ENCODE results near the gene CDC14B. TPM values are rescaled to one million over a fixed set of nuclear protein-coding genes. Genes with fewer than 3 reads are reported as not detected.
"Not testable (repeated sequence)": the region's sequence is repeated elsewhere in the genome, so short reads cannot be mapped to it uniquely, and the experiment has no call there.

Gene CDC14B
- total RNA-seq, 3 donors from 2014 or later = 14.2 to 21.2 (median 16.2) TPM

DNA sequence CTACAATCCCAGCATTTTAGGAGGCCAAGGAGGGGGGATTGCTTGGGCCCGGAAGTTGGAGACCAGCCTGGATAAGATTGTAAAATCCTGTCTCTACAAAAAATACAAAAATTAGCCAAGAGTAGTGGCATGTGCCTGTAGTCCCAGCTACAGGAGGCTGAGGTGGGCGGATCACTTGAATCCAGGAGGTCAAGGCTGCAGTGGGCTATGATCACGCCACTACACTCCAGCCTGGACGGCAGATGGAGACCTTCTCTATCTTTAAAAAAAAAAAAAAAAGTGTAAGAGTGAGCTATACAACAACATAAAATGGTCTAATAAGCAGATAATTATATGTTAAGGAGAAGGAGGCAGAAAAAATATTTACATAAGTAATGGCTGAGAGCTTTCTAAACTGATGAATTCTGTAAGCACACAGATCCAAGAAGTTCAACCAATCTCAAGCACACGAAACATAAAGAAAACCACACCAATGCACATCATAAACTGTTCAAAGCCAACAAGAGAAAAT lies 23.0 kb downstream of the CDC14B start:
- DNase-seq = no peak
- ATAC-seq = no peak
- intact Hi-C loops (cut with DNase I, micrococcal nuclease) = no loop called here
- no peak for TF ChIP-seq CTCF (IDR thresholded peaks at IDR 0.05)
- Histone ChIP-seq H3K4me3 (no peak overlapping the region), H3K36me3 (ENCODE audit: low read depth) (no peaks in the 10 kb centered on the region), H3K9me3 (no peaks in the 10 kb centered on the region), H3K4me1 (ENCODE audit: low read depth) (no peaks in the 10 kb centered on the region)

DNA sequence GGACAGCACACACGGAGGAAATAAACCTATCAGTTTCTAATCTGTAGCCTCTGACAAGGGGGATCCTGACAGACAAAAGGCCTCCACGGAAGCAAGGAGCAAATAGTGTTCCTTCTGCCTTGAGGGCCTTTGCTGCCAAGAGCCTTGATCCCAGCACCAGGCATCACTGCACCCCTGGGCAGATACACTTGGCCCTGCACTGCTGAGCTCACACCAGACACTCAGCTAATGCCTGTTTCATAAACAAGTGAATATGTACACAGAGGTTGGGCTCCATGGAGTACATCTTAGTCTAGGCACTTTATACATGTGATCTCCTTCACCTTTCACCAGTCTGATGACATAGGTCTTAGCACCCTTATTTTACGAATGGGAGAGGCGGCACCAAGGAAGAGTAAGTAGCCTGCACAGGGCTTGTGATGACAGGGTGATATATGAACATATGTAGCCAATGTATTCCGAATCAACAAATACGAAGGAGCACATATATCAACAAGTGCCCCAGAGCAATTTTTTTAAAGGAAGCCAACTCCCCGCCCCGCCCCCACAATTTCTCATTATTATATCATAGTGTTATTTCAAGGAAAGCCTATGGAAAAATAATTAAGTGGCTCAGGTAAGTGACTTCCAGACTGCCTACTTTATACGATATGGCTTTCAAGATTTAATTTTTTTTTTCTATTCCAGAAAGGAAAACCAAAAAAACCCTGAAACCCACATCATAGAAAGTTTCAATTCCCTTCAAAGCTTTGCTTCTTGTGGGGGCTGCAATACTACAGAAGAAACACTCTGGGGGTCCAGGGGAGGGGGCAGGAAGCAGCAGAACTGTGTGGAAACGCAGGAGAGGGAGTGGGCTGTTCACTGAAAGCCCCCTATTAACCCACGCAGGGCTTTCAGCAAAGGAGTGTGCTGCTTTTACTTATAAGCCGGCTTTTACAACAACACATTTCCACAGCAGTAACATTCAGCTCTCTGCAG lies 32.0 kb downstream of the CDC14B start:
- no peaks in the 10 kb centered on the region for H3K36me3 ChIP-seq (ENCODE audit: low read depth)
- TF ChIP-seq CTCF (IDR thresholded peaks at IDR 0.05) = no peak
- intact Hi-C loops (cut with DNase I, micrococcal nuclease) = no loop called here

GRCh38 chr9:96585426-96585825 lies 34.2 kb downstream of the CDC14B start:
- H3K36me3 ChIP-seq (ENCODE audit: low read depth) = no peaks in the 10 kb centered on the region
- H3K4me3 ChIP-seq = no peak overlapping the region
- TF ChIP-seq CTCF (IDR thresholded peaks at IDR 0.05) = no peak
- no peaks in the 10 kb centered on the region for H3K9me3 ChIP-seq
- no peak for ATAC-seq
- no peak for DNase-seq
- intact Hi-C loops (cut with DNase I, micrococcal nuclease) = no loop called here
- no peaks in the 10 kb centered on the region for H3K4me1 ChIP-seq (ENCODE audit: low read depth)

More for the DNA sequence above, 32.0 kb downstream of the CDC14B start:
- ATAC-seq (no peak), DNase-seq (no peak)
- Histone ChIP-seq H3K9me3 (no peaks in the 10 kb centered on the region), H3K4me1 (ENCODE audit: low read depth) (no peaks in the 10 kb centered on the region), H3K4me3 (no peak overlapping the region)

DNA sequence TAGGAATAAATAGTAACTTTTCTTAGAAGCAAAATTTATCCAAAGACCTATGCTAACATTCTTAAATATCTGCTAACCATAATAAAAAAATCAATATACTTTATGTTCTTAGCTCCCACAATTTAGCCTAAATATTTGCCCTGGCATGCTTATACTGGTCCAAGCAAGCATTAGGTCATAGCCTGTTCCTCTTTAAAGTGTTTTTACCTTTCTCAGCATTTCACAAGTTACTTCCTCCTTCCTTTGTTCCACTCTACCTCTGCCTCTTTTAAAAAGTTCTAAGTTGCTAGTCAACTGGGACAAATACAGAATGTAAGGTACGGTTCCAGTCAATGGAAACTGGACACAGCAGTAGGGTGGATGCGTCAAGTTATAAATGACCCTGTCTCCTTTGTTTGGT lies 37.4 kb downstream of the CDC14B start:
- DNase-seq; H3K9me3 ChIP-seq; ATAC-seq; H3K4me3 ChIP-seq; H3K36me3 ChIP-seq (ENCODE audit: low read depth); H3K4me1 ChIP-seq (ENCODE audit: low read depth); intact Hi-C loops (cut with DNase I, micrococcal nuclease): not testable (repeated sequence)

GRCh38 chr9:96581786-96582185 lies 37.9 kb downstream of the CDC14B start:
- DNase-seq = no peak
- no peaks in the 10 kb centered on the region for H3K36me3 ChIP-seq (ENCODE audit: low read depth)
- ATAC-seq = no peak
- H3K4me3 ChIP-seq = no peak overlapping the region
- TF ChIP-seq CTCF (IDR thresholded peaks at IDR 0.05) = no peak
- H3K9me3 ChIP-seq = no peaks in the 10 kb centered on the region
- intact Hi-C loops (cut with DNase I, micrococcal nuclease) = no loop called here
- H3K4me1 ChIP-seq (ENCODE audit: low read depth) = no peaks in the 10 kb centered on the region

GRCh38 chr9:96581301-96581700 lies 38.3 kb downstream of the CDC14B start:
- no peaks in the 10 kb centered on the region for H3K36me3 ChIP-seq (ENCODE audit: low read depth)
- no peaks in the 10 kb centered on the region for H3K9me3 ChIP-seq
- H3K4me3 ChIP-seq = no peak overlapping the region
- no peaks in the 10 kb centered on the region for H3K4me1 ChIP-seq (ENCODE audit: low read depth)
- ATAC-seq (no peak), DNase-seq (no peak)
- no peak for TF ChIP-seq CTCF (IDR thresholded peaks at IDR 0.05)
- intact Hi-C loops (cut with DNase I, micrococcal nuclease) = no loop called here
